Measurements from ENCODE around the gene FEM1A.

Gene FEM1A

DNA sequence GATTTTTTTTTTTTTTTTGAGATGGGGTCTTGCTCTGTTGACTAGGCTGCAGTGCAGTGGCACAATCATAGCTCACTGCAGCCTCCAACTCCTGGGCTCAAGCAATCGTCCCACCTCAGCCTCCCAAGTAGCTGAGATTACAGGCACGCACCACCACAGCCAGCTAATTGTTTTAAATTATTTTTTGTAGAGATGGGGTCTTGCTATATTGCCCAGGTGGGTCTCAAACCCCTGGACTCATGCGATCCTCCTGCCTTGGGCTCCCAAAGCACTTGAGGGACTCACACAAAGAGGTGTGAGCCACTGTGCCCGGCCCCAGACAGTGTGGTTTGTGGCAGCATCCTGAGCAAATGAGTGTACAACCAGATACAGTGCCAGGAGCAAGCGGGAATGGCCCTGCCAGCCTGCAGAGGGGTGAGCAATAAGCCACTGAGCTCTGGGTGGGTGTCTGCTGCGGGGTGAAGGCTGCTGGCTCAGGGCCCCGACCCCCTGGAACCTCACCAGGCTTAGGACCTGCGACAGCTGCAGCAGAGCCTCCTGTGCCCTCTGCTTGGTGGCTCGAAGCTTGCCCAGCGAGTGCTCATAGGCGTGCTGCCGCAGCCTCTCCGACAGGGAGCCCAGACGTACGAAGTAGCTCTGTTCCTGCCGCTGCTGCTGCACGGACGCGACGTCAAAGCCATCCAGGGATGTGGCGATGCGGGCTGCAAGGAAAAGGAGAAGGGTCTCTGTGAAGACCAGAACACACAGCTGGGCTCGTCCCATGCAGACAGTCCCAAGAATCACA lies 55.8 kb downstream of the FEM1A start:
- no peak for DNase-seq

GRCh38 chr19:4849019-4849418 lies 57.5 kb downstream of the FEM1A start:
- DNase-seq = no peak
